OCI-LY1 (cell line): ENCODE results near the gene ING3.

ENCODE experiments used
- H2AFZ ChIP-seq: fragments of 200-600 bp; sonication (generic), shearing (Covaris generic); 2 replicates; pipeline ENCODE4 v1.6.0; 2014; ENCODE audit warnings: antibody characterized with exemption, mild to moderate bottlenecking, low read length
- H3F3A ChIP-seq: fragments of 200-600 bp; sonication (generic), shearing (Covaris generic); 2 replicates; pipeline ENCODE4 v1.6.0; 2014; ENCODE audit warnings: mild to moderate bottlenecking, antibody characterized with exemption, low read length, moderate library complexity; ENCODE audit not compliant: insufficient read depth
- H3K27ac ChIP-seq: fragments of 200-600 bp; sonication (generic); 2 replicates; pipeline ENCODE4 v1.5.1; 2014; ENCODE audit warnings: low read length, mixed run types, mild to moderate bottlenecking, low read depth; ENCODE audit not compliant: poor library complexity, severe bottlenecking
- H3K27me3 ChIP-seq: fragments of 200-600 bp; sonication (generic); 2 replicates; pipeline ENCODE4 v1.6.0; 2014; ENCODE audit warnings: antibody characterized with exemption, mild to moderate bottlenecking, low read length, moderate library complexity; ENCODE audit not compliant: insufficient read depth
- H3K36me3 ChIP-seq: fragments of 200-600 bp; sonication (generic); 2 replicates; pipeline ENCODE4 v1.6.1; 2014; ENCODE audit warnings: mild to moderate bottlenecking, antibody characterized with exemption, low read length, moderate library complexity, mixed read lengths; ENCODE audit not compliant: insufficient read depth
- H3K4me1 ChIP-seq: fragments of 200-600 bp; sonication (generic); 2 replicates; pipeline ENCODE4 v1.5.1; 2014; ENCODE audit warnings: mild to moderate bottlenecking, low read length, moderate library complexity; ENCODE audit not compliant: insufficient read depth, severe bottlenecking
- H3K4me2 ChIP-seq: fragments of 200-600 bp; sonication (generic), shearing (Covaris generic); 2 replicates; pipeline ENCODE4 v1.6.1; 2014; ENCODE audit warnings: low read length
- H3K4me3 ChIP-seq: fragments of 200-600 bp; sonication (generic); 2 replicates; pipeline ENCODE4 v1.5.1; 2014; ENCODE audit warnings: low read length, low read depth, mild to moderate bottlenecking, mixed read lengths; ENCODE audit not compliant: poor library complexity, severe bottlenecking
- H3K79me2 ChIP-seq: fragments of 200-600 bp; shearing (Covaris generic); 2 replicates; pipeline ENCODE4 v1.6.1; 2016; ENCODE audit warnings: mixed run types, low read length, mixed read lengths; ENCODE audit not compliant: insufficient read depth
- H3K9ac ChIP-seq: fragments of 200-600 bp; sonication (generic), shearing (Covaris generic); 2 replicates; pipeline ENCODE4 v1.6.1; 2014; ENCODE audit warnings: mild to moderate bottlenecking, low read length, mixed read lengths
- H3K9me2 ChIP-seq: fragments of 200-600 bp; sonication (generic), shearing (Covaris generic); 2 replicates; pipeline ENCODE4 v1.6.1; 2014; ENCODE audit warnings: low read depth, mild to moderate bottlenecking, low read length, mixed read lengths
- H3K9me3 ChIP-seq: fragments of 200-600 bp; shearing (Covaris generic); 2 replicates; pipeline ENCODE4 v1.6.1; 2014; ENCODE audit warnings: low read length, mixed read lengths
- H4K20me1 ChIP-seq: fragments of 200-600 bp; sonication (generic), shearing (Covaris generic); 2 replicates; pipeline ENCODE4 v1.6.0; 2016; ENCODE audit warnings: mild to moderate bottlenecking, low read length; ENCODE audit not compliant: insufficient read depth
- EZH2 ChIP-seq: fragments of 200-600 bp; sonication (generic), shearing (Covaris generic); IDR thresholded peaks from 2 replicates; pipeline ENCODE4 v1.8.0; 2017; ENCODE audit warnings: borderline replicate concordance, mixed run types, mild to moderate bottlenecking, antibody characterized with exemption, low read length, moderate library complexity, mixed read lengths
- TF ChIP-seq, protein P1 (sequence below): fragments of 200-600 bp; sonication (generic), shearing (Covaris generic); IDR thresholded peaks from 2 replicates; pipeline ENCODE4 v1.5.1; 2017; ENCODE audit warnings: mild to moderate bottlenecking, antibody characterized with exemption, low read length, moderate library complexity, mixed read lengths

ING3 gene

DNA sequence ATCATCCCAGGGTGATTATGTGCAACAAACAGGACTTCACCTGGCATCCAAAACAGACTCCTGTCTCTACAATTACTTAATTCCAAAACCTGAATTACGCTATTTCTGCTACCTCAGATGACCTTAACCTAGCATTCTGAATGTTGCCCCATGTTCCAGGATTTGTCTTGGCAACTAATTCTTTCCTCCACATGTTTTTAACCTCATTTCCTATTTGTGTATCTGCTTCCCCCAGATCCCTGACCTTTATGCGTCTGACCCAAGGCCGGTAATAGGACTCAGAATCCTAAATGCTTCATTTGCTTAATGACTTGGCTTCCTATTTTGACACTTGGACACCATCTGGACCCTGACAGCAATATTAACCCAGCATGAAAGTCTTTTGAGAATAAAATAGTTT, 8.7 kb upstream of the ING3 start:
- H3F3A ChIP-seq: no peaks in the 10 kb centered on the region
- H3K27ac ChIP-seq: no peak overlapping the region
- no peak overlapping the region for H3K9ac ChIP-seq
- H3K9me3 ChIP-seq: no peaks in the 10 kb centered on the region
- no peaks in the 10 kb centered on the region for H3K9me2 ChIP-seq
- no peak overlapping the region for H3K4me3 ChIP-seq
- H3K27me3 ChIP-seq: no peaks in the 10 kb centered on the region; the same call in 1 of the 2 replicates
- TF ChIP-seq, protein P1, sequence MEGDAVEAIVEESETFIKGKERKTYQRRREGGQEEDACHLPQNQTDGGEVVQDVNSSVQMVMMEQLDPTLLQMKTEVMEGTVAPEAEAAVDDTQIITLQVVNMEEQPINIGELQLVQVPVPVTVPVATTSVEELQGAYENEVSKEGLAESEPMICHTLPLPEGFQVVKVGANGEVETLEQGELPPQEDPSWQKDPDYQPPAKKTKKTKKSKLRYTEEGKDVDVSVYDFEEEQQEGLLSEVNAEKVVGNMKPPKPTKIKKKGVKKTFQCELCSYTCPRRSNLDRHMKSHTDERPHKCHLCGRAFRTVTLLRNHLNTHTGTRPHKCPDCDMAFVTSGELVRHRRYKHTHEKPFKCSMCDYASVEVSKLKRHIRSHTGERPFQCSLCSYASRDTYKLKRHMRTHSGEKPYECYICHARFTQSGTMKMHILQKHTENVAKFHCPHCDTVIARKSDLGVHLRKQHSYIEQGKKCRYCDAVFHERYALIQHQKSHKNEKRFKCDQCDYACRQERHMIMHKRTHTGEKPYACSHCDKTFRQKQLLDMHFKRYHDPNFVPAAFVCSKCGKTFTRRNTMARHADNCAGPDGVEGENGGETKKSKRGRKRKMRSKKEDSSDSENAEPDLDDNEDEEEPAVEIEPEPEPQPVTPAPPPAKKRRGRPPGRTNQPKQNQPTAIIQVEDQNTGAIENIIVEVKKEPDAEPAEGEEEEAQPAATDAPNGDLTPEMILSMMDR: no peak
- TF ChIP-seq EZH2: no peak; the same call in 1 of the 2 replicates
- no peaks in the 10 kb centered on the region for H3K4me1 ChIP-seq
- H3K79me2 ChIP-seq: no peaks in the 10 kb centered on the region
- H3K4me2 ChIP-seq: no peak overlapping the region
- no peak overlapping the region for H2AFZ ChIP-seq
- H4K20me1 ChIP-seq: no peaks in the 10 kb centered on the region
- no peaks in the 10 kb centered on the region for H3K36me3 ChIP-seq

DNA sequence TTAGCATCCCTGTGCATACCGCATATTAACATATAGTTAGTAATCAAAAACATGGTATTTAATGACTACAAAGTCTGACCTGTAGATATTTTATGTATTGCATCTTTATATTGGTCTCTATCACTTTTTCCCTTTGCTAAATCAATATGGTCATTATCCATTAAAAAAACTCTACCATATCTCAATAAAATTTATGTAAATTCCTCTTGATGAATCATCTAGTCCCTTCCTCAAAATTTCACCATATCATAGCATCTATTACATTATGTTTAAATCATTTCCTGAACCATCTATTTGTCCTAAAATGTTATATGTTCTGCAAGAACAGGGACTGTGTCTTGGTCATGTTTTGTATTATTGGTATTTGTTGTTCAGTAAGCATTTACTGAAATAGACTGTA, 7.7 kb upstream of the ING3 start:
- Histone ChIP-seq H4K20me1 (no peaks in the 10 kb centered on the region), H3K4me1 (no peaks in the 10 kb centered on the region), H3F3A (no peaks in the 10 kb centered on the region), H3K9ac (no peak overlapping the region), H3K27me3 (no peaks in the 10 kb centered on the region; the same call in 1 of the 2 replicates), H3K9me3 (no peaks in the 10 kb centered on the region), H2AFZ (no peak overlapping the region), H3K4me2 (no peak overlapping the region), H3K36me3 (no peaks in the 10 kb centered on the region), H3K79me2 (no peaks in the 10 kb centered on the region), H3K9me2 (no peaks in the 10 kb centered on the region), H3K27ac (no peak overlapping the region), H3K4me3 (no peak overlapping the region)
- TF ChIP-seq, protein P1: no peak
- TF ChIP-seq EZH2: no peak

DNA sequence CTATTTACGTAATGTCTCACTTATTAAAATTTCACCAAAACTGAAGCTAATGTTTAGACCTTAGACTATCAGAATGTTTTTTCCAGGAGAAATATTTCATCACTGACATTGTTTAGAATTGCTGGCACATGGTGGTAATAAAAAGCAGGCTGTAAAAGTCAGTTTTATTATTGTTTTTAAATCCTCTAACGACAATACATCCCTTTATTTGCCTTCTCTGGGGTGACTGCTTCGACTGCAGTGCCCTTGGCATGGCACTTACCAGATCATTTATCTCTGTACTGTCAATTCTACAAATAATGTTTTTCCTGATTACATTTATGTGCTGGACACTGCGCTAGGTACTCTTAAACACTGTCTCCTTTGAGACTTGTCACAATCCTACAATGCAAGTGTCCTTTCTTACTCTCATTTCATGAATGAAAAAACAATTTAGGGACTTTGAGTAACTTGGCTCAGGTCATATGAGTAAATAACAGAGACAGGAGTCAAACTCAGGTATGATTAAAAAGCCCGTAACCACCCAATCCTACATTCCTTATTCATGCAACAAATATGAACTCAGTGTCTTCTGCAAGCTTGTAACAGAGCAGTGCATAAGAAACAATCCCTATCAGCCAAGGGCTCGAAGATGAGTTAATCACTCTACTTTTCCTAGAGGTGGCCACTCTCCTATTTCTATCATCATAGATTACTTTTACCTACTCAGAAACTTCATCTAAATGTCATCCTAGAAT, 5.6 kb upstream of the ING3 start:
- Histone ChIP-seq H3K9ac (no peak overlapping the region), H3K9me2 (no peaks in the 10 kb centered on the region), H3K79me2 (no peaks in the 10 kb centered on the region), H3F3A (no peaks in the 10 kb centered on the region), H3K4me3 (no peak overlapping the region), H4K20me1 (no peaks in the 10 kb centered on the region), H3K36me3 (no peaks in the 10 kb centered on the region), H2AFZ (no peak overlapping the region), H3K4me1 (peaks cover 10% of the 10 kb centered on the region), H3K27ac (no peak overlapping the region), H3K9me3 (no peaks in the 10 kb centered on the region), H3K27me3 (no peaks in the 10 kb centered on the region; the same call in 1 of the 2 replicates), H3K4me2 (no peak overlapping the region)
- TF ChIP-seq, protein P1: no peak
- no peak for TF ChIP-seq EZH2
